ENCODE measurements around the gene ELMO1.

Gene ELMO1

DNA sequence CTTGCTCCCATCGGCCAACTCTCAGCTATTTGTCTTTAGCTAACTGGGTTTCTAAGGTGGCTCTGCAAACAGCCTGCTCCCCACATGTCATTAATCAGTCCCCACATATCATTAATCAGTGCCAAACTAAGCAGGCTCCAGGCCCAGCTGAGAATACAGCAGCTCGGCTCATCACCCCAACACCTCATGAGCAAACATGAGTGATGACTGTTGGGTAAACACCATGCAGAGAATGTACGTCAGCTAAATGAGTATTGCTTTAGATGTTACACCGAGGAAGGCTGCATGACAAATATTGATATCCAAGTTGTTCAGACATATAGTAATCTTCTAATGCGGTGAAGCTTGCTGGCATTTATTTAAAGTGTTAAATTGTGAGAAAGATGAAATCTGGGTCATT is 536.9 kb downstream of the ELMO1 start:
- Histone ChIP-seq H3K9me3 (no peaks in the 10 kb centered on the region), H3K4me3 (no peak overlapping the region), H3K4me1 (no peaks in the 10 kb centered on the region), H3K36me3 (no peaks in the 10 kb centered on the region), H3K27me3 (no peaks in the 10 kb centered on the region), H3K27ac (no peak overlapping the region)
- TF ChIP-seq CTCF (IDR thresholded peaks at IDR 0.05), result no peak
- no peak for DNase-seq
- intact Hi-C loops (cut with DNase I; ENCODE audit: low total_unique reads), result no loop called here

GRCh38 chr7:36910859-36911258 is 537.8 kb downstream of the ELMO1 start:
- intact Hi-C loops (cut with DNase I; ENCODE audit: low total_unique reads), result no loop called here
- H3K9me3 ChIP-seq, result no peaks in the 10 kb centered on the region
- no peaks in the 10 kb centered on the region for H3K4me1 ChIP-seq
- DNase-seq, result no peak
- no peak overlapping the region for H3K4me3 ChIP-seq
- H3K27ac ChIP-seq, result no peak overlapping the region
- TF ChIP-seq CTCF (IDR thresholded peaks at IDR 0.05), result no peak
- H3K27me3 ChIP-seq, result no peaks in the 10 kb centered on the region
- no peaks in the 10 kb centered on the region for H3K36me3 ChIP-seq

DNA sequence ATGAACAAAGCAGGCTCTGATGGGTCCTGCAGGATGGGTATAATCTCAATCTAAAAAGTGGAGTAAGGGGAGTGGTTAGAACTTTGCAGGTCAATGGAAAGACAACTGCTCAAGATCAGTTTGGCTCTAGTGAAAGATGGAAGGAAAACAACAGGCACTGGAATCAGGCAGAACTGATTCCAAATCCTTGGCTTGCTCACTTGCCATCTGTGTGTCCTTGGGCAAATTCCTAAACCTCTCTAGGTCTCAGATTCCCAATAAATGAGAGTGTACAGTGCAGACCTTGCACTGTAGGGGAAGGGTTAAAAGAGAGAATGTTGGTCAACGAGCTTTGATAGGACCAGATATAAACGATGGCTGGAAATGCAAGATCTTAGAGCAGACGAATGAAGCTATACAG is 538.3 kb downstream of the ELMO1 start:
- H3K4me3 ChIP-seq, result no peak overlapping the region
- no peaks in the 10 kb centered on the region for H3K4me1 ChIP-seq
- DNase-seq, result no peak
- intact Hi-C loops (cut with DNase I; ENCODE audit: low total_unique reads), result no loop called here
- H3K27ac ChIP-seq, result no peak overlapping the region
- H3K27me3 ChIP-seq, result no peaks in the 10 kb centered on the region
- TF ChIP-seq CTCF (IDR thresholded peaks at IDR 0.05), result no peak
- H3K36me3 ChIP-seq, result no peaks in the 10 kb centered on the region
- H3K9me3 ChIP-seq, result no peaks in the 10 kb centered on the region

DNA sequence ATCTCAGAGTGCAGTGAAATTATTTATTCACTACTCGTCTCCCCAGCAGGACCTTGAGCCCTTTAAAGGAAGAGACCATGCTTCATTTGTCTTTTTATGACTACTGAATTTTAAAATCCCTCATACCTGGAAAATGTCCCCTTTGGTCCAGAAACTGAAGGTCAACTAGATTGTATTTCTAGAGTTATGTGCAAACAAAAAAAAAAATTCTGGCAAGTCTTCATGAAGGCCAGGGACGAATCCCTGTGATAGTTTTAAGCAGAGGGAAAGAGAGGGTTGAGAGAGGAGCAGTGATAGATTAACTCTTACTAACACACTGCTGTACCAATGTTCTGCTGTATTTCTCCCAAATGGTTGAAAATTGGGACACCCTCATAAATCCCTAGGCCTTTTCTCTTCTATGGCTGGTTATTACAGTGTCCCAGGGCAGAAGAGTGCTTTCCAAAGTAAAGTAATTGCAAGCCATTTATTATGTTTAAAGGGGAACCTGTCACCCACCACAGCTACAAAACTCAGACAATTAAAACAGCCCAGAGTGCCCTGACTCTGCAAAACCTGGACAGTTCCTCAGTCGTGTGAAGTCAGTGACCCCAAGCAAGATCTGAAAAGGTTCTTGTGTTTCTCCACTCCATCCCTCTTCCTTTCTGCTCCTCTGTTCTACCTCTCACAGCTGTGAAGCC is 541.6 kb downstream of the ELMO1 start:
- TF ChIP-seq CTCF (IDR thresholded peaks at IDR 0.05), result no peak
- intact Hi-C loops (cut with DNase I; ENCODE audit: low total_unique reads), result no loop called here

GRCh38 chr7:36906448-36906847 is 542.2 kb downstream of the ELMO1 start:
- DNase-seq, result no peak
- Histone ChIP-seq H3K36me3 (no peaks in the 10 kb centered on the region), H3K27me3 (no peaks in the 10 kb centered on the region), H3K4me3 (no peak overlapping the region), H3K9me3 (no peaks in the 10 kb centered on the region), H3K27ac (no peak overlapping the region), H3K4me1 (no peaks in the 10 kb centered on the region)
- intact Hi-C loops (cut with DNase I; ENCODE audit: low total_unique reads), result no loop called here
- no peak for TF ChIP-seq CTCF (IDR thresholded peaks at IDR 0.05)

More for the DNA sequence above, 541.6 kb downstream of the ELMO1 start:
- Histone ChIP-seq H3K36me3 (no peaks in the 10 kb centered on the region), H3K9me3 (no peaks in the 10 kb centered on the region), H3K4me1 (no peaks in the 10 kb centered on the region), H3K27ac (no peak overlapping the region), H3K4me3 (no peak overlapping the region), H3K27me3 (no peaks in the 10 kb centered on the region)
- DNase-seq, result no peak

- Histone ChIP-seq H3K4me1 (no peaks in the 10 kb centered on the region), H3K27ac (no peak overlapping the region), H3K4me3 (no peak overlapping the region), H3K9me3 (no peaks in the 10 kb centered on the region), H3K36me3 (no peaks in the 10 kb centered on the region), H3K27me3 (no peaks in the 10 kb centered on the region)
- TF ChIP-seq CTCF (IDR thresholded peaks at IDR 0.05), result no peak
- no peak for DNase-seq
- intact Hi-C loops (cut with DNase I; ENCODE audit: low total_unique reads), result no loop called here
These were observed 542.8 kb downstream of the ELMO1 start for GRCh38 chr7:36905841-36906240.

Measured in tibial artery (tissue), 4 donors.